ENCODE data around the gene ARHGEF40.

ARHGEF40 gene

GRCh38 chr14:21099596-21099985 lies 29.5 kb downstream of the ARHGEF40 start:
- DNase-seq: no peak

- no peak for DNase-seq
Measured at GRCh38 chr14:21100931-21101330, 30.8 kb downstream of the ARHGEF40 start, which contains the start of gene TMEM253. Gene TMEM253, plus strand, starts transcription at chr14:21101066. Its CDS starts 278 bp downstream, at chr14:21101344.

- DNase-seq: no peak
Measured at GRCh38 chr14:21101802-21102413, 31.8 kb downstream of the ARHGEF40 start.

GRCh38 chr14:21102521-21103410 lies 32.7 kb downstream of the ARHGEF40 start:
- peak; percentile 23 for DNase-seq

- no peak for DNase-seq
Measured at GRCh38 chr14:21103411-21103709, 33.3 kb downstream of the ARHGEF40 start.

- peak; percentile 100 for DNase-seq
Measured at GRCh38 chr14:21103710-21104447, 33.8 kb downstream of the ARHGEF40 start.

GRCh38 chr14:21104448-21105060 lies 34.5 kb downstream of the ARHGEF40 start:
- DNase-seq: peak; percentile 98

GRCh38 chr14:21105095-21105494 lies 35.0 kb downstream of the ARHGEF40 start:
- DNase-seq: no peak

- no peak for DNase-seq
Measured at GRCh38 chr14:21106176-21106497, 36.0 kb downstream of the ARHGEF40 start.

GRCh38 chr14:21106498-21107282 lies 36.6 kb downstream of the ARHGEF40 start:
- DNase-seq: peak; percentile 93

GRCh38 chr14:21107283-21107800 lies 37.2 kb downstream of the ARHGEF40 start:
- DNase-seq: no peak

GRCh38 chr14:21108791-21109190 lies 38.7 kb downstream of the ARHGEF40 start:
- no peak for DNase-seq

- peak; percentile 99 for DNase-seq
Measured at GRCh38 chr14:21109377-21110138, 39.5 kb downstream of the ARHGEF40 start.

- no peak for DNase-seq
Measured at GRCh38 chr14:21112255-21112654, 42.2 kb downstream of the ARHGEF40 start.

- DNase-seq: no peak
Measured at GRCh38 chr14:21113369-21113768, 43.3 kb downstream of the ARHGEF40 start.

- DNase-seq: no peak
Measured at GRCh38 chr14:21118933-21119332, 48.8 kb downstream of the ARHGEF40 start.

- no peak for DNase-seq
Measured at GRCh38 chr14:21120686-21121085, 50.6 kb downstream of the ARHGEF40 start.

GRCh38 chr14:21121122-21121521 lies 51.0 kb downstream of the ARHGEF40 start:
- no peak for DNase-seq

- DNase-seq: no peak
Measured at GRCh38 chr14:21123429-21123828, 53.3 kb downstream of the ARHGEF40 start.

- no peak for DNase-seq
Measured at GRCh38 chr14:21133901-21134300, 63.8 kb downstream of the ARHGEF40 start.

- DNase-seq: peak; percentile 67
Measured at GRCh38 chr14:21136024-21136423, 65.9 kb downstream of the ARHGEF40 start.

Data from NCI-H2171 treated with DMSO at 0.1 percent for 48 hours (cell line).